AG04450 (cell line): ENCODE results near the gene UBE2H. TPM values are rescaled to one million over a fixed set of nuclear protein-coding genes. Genes with fewer than 3 reads are reported as not detected.
"Not testable (repeated sequence)": the region's sequence is repeated elsewhere in the genome, so short reads cannot be mapped to it uniquely, and the experiment has no call there.

Source experiments
- CTCF ChIA-PET: fragments of 300-600, 350-600 bp; formaldehyde crosslinking; extraction: SDS; loops from one replicate; lab custom pipeline; 2022; ENCODE audit warnings: antibody characterized with exemption, inconsistent platforms; lab: Charles Lee
- POLR2A ChIA-PET: fragments of 350-600 bp; formaldehyde crosslinking; extraction: SDS; loops from one replicate; lab custom pipeline; 2021; ENCODE audit warnings: antibody characterized with exemption, inconsistent platforms; lab: Yijun Ruan, JAX
- DNase-seq: peaks from one replicate; pipeline ENCODE4 v3.0.0-alpha.2; 2011; ENCODE audit warnings: low read depth, low spot score
- H3K27ac ChIP-seq: one replicate; pipeline ENCODE4 v1.5.1; 2012; ENCODE audit warnings: low read depth, low read length, control low read depth
- H3K27me3 ChIP-seq: one replicate; pipeline ENCODE4 v1.6.0; 2012; ENCODE audit warnings: low read length; ENCODE audit not compliant: control insufficient read depth, insufficient read depth
- H3K4me3 ChIP-seq: 2 replicates; pipeline ENCODE4 v1.5.1; 2011; ENCODE audit warnings: mild to moderate bottlenecking, low read depth, low read length, control low read depth
- H3K9me3 ChIP-seq: 2 replicates; pipeline ENCODE4 v1.5.1; 2012; ENCODE audit warnings: low read length; ENCODE audit not compliant: control insufficient read depth, insufficient read depth
- polyA plus RNA-seq: library from polyadenylated mRNA; depleted of rRNA; stranded (reverse); fragments of >200 nt; gene quantifications from 2 replicates; pipeline ENCODE4 v1.2.3, GENCODE V29; 2011
- TF ChIP-seq, protein P1 (sequence below): IDR thresholded peaks from 2 replicates; pipeline ENCODE4 v1.5.1; 2011; ENCODE audit warnings: low read depth, low read length, control low read depth, inconsistent platforms

Gene UBE2H
- polyA plus RNA-seq, 1 experiment: 180 TPM

DNA sequence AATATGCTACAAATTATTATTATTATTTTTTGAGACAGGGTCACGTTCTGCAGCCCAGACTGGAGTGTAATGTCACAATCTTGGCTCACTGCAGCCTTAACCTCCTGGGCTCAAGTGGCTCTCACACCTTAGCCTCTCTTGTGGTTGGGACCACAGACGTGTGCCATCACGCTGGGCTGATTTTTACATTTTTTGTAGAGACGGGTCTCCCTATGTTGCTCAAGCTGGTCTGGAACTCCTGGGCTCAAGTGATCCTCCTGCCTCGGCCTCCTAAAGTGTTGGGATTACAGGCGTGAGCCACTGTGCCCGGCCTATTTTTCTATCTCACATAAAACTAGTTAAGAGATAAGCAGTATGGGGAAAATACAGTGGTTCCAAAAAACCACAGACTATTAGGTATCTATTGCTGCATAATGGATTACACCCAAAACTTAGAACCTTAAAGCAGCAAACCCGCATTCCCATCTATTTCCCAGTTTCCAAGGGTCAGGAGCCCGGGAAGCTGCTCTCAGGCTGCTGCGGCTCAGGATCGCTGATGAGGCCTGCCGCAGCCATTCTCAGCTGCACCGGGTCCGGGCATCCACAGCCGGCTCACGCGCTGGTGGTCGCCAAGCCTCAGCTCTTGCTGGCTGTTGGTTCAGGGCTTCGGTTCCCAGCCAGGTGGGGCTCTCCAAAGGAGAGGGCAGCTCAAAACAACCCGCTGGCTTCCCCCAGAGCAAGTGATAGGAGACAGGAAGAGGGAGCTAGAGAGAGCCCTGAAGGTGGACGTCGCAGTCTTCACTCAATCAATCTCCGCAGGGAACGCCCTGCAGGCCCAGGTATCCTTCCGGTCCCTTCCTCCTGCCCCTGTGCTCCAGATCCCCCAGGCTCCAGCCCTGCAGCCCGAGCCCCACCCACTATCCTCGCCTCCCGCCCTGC is 128.2 kb downstream of the UBE2H start:
- H3K9me3 ChIP-seq: no peaks in the 10 kb centered on the region
- H3K4me3 ChIP-seq: peak overlapping the region; percentile 73
- ChIA-PET CTCF (interaction anchor here (0.6 to 5.8 kb wide), 21 partner anchors 8 to 450 kb away, joined by 3 to 41 read pairs (median 4); no protein-coding TSS in a partner anchor), POLR2A (interaction anchor here (0.5 to 1.0 kb wide), 7 partner anchors 22 to 160 kb away, joined by 3 to 9 read pairs (median 4); no protein-coding TSS in a partner anchor)
- TF ChIP-seq, protein P1, sequence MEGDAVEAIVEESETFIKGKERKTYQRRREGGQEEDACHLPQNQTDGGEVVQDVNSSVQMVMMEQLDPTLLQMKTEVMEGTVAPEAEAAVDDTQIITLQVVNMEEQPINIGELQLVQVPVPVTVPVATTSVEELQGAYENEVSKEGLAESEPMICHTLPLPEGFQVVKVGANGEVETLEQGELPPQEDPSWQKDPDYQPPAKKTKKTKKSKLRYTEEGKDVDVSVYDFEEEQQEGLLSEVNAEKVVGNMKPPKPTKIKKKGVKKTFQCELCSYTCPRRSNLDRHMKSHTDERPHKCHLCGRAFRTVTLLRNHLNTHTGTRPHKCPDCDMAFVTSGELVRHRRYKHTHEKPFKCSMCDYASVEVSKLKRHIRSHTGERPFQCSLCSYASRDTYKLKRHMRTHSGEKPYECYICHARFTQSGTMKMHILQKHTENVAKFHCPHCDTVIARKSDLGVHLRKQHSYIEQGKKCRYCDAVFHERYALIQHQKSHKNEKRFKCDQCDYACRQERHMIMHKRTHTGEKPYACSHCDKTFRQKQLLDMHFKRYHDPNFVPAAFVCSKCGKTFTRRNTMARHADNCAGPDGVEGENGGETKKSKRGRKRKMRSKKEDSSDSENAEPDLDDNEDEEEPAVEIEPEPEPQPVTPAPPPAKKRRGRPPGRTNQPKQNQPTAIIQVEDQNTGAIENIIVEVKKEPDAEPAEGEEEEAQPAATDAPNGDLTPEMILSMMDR: peak; percentile 42
- DNase-seq: no peak
- no peak overlapping the region for H3K27ac ChIP-seq
- no peaks in the 10 kb centered on the region for H3K27me3 ChIP-seq

DNA sequence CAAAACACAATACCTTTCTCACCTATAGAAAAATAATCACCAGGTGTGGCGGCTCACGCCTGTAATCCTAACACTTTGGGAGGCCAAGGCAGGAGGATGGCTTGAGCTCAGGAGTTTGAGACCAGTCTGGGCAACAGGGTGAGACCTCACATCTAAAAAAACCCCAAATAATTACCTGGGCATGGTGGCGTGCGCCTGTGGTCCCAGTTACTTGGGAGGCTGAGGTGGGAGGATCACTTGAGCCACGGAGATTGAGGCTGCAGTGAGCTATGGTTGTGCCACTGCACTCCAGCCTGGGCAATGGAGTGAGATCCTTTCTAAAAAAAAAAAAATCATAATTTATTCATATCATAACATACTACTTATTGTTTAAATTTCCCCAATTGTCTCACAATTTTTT is 129.6 kb downstream of the UBE2H start:
- POLR2A ChIA-PET: interaction anchor here (0.5 to 0.6 kb wide), 2 partner anchors 109 to 431 kb away, joined by 3 read pairs; no protein-coding TSS in a partner anchor

DNA sequence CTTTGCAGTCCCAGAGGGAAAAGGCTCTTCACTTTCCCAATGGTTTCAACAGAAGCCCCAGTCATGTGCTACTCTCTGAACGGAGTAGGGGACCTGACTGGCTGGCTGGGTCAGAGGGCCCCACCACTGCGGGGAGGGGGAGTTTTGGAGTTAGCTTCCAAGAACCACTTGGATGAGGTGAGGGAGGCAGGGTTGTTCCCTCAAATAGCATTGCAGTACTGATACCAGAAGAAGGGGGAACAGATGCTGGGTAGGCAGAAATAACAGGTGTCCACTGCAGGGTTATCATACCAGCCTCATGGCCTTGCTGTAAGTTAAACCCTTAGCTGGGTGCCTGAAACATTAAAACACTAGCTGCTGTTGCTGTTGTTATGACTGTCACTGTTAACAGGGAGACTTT is 131.3 kb downstream of the UBE2H start:
- Histone ChIP-seq H3K27me3 (no peaks in the 10 kb centered on the region), H3K4me3 (no peak overlapping the region), H3K9me3 (no peaks in the 10 kb centered on the region), H3K27ac (no peak overlapping the region)
- CTCF ChIA-PET: interaction anchor here (2.7 to 5.2 kb wide), 2 partner anchors 9 to 157 kb away, joined by 9 to 41 read pairs; no protein-coding TSS in a partner anchor
- no peak for DNase-seq
- TF ChIP-seq, protein P1: no peak
- POLR2A ChIA-PET: no interaction called here

More for the DNA sequence above, 129.6 kb downstream of the UBE2H start:
- not testable (repeated sequence) for DNase-seq, H3K27me3 ChIP-seq, H3K27ac ChIP-seq, H3K4me3 ChIP-seq, H3K9me3 ChIP-seq
- CTCF ChIA-PET: interaction anchor here (0.6 to 5.8 kb wide), 5 partner anchors 69 to 210 kb away, joined by 4 to 41 read pairs (median 4); no protein-coding TSS in a partner anchor

DNA sequence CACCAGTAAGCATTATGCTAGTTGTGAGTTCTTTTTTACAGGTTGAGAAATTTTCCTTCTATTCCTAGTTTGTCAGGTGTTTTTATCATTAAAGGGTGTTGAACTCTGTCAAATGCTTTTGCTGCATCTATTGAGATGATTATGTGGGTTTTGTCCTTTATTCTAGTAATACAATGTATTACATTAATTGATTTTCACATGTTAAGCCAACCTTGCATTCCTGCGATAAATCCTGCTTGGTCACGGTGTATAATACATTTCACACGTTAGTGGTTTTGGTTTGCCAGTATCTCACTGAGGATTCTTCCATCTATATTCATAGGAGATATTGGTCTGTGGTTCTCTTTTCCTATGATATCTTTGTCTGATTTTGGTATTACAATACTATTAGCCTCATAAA is 136.0 kb downstream of the UBE2H start:
- no peak for DNase-seq
- POLR2A ChIA-PET: no interaction called here
- CTCF ChIA-PET: interaction anchor here (0.9 to 1.4 kb wide), 3 partner anchors 8 to 152 kb away, joined by 4 to 5 read pairs (median 4); no protein-coding TSS in a partner anchor
- Histone ChIP-seq H3K27ac (no peak overlapping the region), H3K27me3 (no peaks in the 10 kb centered on the region), H3K4me3 (no peak overlapping the region), H3K9me3 (no peaks in the 10 kb centered on the region; the same call in 1 of the 2 replicates)
- TF ChIP-seq, protein P1: no peak

DNA sequence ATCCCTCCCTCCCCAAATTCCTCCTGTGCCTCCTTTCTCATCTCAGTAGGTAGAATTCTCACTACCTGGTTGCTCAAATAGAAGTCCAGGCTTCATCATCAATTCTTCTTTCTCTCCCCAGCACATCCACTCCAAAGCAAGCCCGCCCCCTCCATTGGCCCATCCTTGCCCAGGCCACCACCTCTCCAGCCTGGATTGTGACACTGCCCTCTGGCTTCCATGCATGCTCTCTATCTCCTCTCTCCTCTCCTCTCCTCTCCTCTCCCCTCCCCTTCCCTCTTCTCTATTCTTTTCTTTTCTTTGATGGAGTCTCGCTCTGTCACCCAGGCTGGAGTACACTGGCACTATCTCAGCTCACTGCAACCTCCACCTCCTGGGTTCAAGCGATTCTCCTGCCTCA is 144.9 kb downstream of the UBE2H start:
- POLR2A ChIA-PET: no interaction called here
- H3K4me3 ChIP-seq: no peak overlapping the region
- TF ChIP-seq, protein P1: no peak
- H3K9me3 ChIP-seq: peaks cover 2% of the 10 kb centered on the region; the same call in 1 of the 2 replicates
- H3K27ac ChIP-seq: no peak overlapping the region
- CTCF ChIA-PET: no interaction called here
- DNase-seq: no peak
- H3K27me3 ChIP-seq: no peaks in the 10 kb centered on the region
